NOMO-1 treated with dmso at 0.1 percent for 144 hours (cell line): Measurements from ENCODE around the gene RAB40B.

Experiments used
- DNase-seq: peaks from one replicate; lab custom pipeline; 2025; ENCODE audit not compliant: unreplicated experiment; lab: John Stamatoyannopoulos, UW

Gene RAB40B

DNA sequence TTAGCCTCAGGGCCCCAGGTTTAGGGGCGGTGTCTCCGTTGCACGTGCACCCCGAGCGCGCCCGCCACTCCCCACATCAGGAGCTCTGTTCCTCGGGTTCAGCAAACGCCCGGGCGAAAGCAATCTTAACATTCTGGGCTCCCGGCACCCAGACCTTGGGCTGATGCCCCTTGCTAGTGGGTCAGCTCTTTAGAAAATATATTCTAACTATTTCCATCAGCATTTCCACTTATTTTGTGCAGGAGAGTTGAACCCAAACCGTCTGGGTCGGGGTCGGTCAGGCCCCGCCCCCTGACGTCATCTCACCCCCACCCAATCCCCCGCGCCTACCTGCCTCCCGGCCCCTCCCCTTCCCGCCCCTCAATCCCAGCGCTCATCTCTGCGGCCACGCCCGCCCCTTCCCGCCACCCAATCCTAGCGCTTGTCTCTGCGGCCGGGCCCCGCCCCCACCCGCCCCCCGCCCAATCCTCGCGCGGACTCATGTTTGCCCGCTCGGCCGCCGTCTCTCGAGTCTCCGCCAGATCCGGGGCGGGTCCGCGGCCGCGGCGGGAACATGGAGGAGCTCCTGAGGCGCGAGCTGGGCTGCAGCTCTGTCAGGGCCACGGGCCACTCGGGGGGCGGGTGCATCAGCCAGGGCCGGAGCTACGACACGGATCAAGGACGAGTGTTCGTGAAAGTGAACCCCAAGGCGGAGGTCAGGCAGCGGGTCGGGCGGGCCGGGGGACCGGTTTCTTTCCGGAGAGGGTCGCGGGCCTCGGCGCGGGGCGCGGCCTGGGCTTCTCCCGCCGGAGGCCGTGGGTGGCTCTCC is 17.9 kb upstream of the RAB40B start, which contains the start of gene FN3KRP:
TSS of gene FN3KRP (plus strand) at position 504 of the 808 bp plus-strand sequence. CDS start at position 554, 50 bp downstream.
- DNase-seq = peak; percentile 90

DNA sequence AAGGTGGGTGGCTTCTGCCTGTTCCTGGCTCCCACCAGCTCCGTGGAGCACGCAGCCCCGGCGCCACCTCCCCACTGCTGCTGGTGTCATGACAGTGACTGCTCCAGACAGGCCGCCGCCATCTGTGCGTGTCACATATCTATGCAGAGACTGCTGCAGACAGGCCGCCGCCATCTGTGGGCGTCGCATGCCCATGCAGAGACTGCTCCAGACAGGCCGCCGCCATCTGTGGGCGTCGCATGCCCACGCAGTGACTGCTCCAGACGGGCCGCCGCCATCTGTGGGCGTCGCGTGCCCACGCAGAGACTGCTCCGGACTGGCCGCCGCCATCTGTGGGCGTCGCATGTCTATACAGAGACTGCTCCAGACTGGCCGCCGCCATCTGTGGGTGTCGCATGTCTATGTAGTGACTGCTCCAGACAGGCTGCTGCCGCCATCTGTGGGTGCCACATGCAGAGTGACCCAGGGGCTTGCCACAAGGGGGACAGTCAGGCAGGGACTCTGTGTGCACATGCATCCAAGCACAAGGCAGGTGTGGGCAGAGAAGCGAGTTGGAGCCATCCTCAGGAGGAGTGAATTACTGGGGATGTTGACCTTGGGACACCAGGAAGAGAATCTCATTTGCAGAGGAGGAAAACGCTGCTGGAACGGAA is 14.7 kb upstream of the RAB40B start:
- no peak for DNase-seq

DNA sequence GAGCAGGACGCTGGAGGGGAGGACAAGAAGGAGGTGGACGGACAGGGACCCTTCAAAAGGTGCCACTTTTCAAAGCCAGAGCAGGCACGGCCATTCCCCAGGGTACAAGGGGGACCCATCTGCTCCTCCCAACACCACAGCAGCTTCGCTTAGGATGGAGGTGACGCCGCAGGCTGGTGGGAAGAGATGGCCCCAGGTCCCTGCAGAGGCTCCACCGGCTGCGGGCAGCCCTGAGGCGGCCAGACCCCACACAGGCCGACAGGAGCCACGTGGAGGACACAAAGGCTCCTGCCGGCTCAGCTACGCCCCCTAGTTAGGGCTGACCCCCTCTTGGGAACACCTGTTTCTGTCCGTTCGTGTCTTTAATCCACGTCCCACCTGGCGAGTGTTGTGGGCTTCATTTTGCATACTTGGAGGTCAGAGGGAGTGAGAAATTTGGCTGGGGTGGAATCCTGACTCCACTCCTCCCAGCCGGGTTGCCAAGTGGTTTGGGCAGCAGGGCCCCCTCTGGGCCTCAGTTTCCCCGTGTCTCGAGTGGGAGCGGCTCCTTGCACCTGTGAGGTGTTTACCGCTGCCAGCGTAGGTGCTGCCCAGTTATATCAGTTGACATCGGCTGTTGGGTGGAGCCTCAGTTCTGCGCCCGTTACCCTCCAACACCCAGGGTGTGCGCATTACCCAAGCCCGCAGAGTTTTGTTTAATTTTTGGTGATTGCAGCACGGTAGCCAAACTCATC is 12.2 kb upstream of the RAB40B start:
- no peak for DNase-seq

DNA sequence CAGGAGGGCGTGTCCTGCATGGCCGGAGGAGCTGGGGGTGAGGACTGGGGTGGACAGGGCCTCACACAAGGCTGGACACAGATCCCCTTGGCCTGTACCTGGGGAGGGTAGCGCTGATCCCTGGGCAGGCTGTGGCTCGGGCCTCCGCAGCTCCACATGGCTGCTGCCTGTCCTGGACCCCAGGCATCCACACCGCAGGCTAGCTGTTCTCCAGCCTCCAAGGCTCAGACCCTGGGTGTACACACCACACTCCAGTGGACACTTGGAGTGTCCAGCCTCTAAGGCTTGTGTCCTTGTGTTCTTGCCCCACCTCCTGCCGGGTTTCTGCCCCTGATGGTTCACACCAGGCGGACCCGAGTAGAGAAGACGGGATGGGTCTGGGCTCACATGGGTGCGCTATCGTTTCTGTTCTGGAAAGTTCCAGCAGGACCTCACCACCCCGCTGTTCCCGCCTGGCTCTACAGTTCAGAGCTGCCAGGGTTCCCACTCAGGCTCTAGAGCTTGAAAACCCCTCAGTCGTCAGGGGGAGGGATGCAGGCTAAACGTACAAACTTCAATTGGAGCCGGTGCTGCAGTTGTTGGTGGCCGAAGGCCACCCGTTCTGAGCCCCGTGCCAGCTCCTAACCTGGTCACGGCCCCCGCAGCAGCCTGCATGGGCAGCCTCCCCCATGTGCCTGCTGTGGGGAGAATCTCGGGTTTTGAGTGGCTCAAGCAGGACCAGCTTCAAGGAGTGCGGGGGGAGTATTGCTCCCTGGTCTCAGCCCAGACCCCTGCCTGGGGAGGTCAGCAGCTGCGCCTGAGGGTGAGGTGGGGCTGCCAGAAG is 11.4 kb upstream of the RAB40B start:
- DNase-seq = no peak

DNA sequence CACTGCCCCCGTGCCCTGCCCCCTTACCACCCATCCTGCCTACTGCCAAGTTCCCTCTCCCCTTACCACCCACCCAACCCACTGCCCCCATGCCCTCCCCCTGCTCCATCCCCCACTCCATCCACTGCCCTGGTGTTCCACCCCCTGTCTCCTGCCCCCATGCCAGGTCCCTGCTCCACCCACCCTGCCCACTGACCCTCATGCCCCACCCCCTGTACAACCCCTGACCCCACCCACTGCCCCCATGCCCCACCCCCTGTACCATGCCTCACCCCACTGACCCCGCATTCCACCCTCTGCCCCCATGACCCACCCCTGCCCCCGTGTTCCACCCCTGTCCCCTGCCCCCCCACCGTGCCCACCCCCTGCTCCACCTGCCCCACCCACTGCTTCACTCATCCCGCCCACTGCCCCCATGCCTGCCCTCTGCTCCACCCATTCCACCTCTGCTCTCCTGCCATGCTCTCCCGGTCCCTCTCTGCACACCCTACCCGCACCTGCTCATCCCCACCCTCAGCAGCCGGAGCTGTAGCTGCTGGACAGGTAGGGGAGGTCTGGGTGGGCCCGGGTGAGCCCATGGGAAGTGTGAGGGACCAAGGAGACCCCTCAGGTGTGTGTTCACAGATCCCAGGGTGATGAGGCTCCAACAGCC is 10.7 kb upstream of the RAB40B start:
- DNase-seq = no peak

DNA sequence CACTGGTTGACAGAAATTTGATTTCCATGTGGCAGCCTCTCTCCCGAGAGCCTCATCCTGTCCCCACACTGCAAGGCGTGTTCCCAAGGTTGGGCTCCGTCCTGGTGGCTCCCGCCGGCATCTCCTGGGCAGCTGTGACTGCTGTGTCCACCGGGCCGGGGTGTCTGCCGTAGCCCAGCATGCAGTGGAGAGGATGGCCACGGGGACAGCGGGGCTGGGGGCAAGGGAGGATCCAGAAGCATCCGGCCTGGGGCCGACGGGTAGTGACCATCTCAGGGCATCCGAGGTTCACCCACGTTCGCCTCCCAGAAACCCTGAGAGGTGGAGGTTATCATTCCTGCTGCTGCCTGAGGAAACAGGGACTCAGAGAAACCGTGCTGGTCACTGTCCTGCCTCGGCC is 7.3 kb upstream of the RAB40B start:
- DNase-seq = no peak

DNA sequence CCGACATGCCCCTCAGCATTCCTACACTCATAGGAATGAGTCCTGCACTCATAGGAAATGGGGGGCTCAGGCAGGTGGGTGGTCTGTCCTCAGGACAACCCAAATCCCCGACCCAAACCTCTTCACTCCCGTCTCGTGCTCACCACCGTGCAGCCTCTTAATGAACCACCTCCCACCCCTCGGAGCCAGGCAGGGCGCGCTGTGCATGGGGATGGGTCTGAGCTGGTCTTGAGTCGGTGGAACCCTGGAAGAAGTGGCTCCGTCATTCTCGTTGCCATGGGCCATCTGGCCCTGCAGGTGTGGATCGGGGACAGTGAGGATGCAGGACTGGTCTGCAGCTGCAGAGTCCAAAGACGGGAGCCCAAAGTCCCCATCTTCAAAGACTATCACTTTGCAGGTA is 6.4 kb upstream of the RAB40B start:
- DNase-seq = no peak

DNA sequence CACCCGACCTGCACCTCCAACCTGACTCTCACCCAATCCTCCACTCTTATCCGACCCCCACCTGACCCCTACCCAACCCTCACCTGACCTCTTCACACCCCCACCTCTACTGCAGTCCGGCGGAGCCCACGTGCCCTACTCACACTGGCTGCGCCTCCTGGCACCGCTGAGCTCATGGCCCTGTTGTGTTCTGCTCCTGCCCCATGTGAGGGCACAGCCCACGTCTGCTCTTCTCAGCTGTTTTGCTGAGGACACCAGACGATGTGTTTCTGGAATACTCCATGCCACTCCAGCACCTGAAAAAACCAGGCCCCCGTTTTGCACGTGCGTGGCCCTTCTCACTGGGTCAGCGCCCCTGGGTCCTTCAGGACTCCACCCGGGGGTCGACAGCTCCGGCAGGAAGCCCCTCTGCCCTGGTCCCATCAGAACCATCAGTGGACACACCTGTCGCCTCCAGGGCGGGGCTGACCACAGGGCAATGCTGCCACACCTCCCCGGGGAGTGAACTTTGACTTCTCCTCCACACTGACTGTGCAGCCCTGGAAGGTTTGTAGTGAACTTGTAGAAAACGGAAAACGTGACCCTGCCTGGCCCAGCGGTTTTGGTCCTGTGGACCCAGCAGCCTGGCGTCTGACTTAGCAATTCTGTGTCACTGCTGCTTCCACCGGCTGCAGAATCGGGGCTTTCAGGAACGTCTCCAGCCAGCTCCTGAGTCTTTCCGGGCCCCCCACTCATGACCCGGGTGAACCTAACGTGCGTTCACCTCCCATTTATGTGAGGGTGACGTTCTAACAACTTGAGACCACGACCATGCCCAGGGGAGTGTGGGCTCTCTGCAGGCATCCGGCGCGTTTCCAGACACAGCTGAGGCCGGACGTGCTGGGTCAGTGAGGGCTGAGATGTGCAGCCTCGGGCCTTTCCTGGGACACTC is 5.7 kb upstream of the RAB40B start:
- no peak for DNase-seq

DNA sequence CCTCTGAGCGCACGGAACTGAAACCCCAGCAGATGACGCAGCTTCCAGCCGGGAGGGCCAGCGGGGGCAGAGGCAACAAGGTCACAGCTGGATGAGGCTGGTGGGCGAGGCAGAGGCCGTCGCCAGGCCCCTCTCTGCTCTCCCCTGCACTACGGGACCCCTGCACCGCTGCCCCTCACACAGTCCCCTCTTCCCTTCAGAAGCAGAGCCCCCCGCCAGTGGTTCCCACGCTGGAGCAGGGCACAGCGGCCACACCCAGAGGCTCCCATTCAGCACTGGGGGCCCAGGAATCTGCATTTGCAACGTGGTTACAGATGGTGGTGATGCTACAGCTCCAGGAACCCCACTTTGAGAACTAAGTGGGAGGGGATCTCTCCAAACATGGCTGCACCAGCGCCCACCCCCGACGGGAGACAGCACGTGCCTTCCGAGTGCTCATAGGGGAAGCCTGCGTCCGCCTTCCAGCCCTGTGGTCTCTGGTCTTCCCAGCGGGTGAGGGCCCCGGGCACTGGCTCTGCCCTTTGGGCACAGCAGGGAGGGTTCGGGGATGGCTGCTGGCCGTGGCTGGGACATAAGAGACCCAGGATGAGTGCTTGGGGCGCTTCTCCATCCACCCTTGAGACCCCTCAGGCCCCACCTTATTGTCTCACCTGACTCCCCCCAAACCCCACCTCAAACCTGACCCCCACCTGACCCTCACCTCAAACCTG is 4.7 kb upstream of the RAB40B start:
- no peak for DNase-seq

DNA sequence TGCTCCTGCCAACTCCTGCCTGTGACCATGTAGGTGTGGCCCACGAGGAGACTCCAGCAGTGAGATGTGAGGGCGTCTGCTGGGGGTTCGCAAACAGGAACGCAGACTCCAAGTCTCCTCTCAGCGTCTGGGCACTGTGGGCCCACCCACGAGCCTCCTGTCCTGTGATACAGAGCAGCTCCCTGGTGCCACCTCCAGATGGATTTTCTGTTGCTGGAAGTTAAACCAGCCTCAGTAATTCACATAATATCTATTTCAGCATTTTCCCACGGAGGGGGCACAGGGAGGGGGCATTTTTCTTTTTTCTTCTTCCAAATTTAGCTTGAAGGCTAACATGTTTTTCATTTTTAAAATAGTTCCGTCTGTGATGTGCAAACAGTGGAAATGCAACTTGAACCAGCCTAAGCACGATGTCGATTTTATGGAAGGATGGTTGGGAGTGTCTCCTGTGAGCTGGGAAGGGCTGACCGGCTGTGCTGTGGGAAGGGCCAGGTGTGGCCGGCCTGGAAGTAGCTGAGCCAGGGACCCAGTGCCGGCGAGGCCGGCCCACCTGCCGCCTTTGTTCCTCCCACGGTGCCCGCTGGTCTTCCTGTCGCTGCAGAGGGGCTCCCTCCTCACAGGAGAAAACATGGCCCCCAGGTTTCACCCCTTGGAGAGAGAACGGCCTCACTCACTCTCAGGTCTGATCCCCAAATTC is 3.9 kb upstream of the RAB40B start:
- no peak for DNase-seq

DNA sequence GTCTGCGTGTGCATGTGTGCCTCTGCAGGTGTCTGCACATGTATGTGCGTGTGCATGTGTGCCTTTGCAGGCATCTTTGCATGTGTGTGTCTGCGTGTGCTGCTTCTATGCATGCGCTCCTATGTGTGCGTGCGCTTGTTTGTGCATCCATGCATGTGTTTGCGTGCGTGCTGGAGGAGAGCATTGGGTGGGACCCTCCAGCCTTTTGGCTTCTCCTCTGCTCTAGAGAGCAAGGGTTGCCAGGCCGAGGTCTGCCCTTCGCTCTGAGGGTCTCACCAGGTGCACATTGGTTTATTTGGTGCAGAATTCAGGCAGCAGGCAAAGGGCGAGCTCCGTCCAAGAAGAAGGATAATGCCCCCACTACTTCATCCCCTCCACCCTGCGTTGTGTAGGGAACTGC is 1.1 kb upstream of the RAB40B start:
- DNase-seq = no peak

DNA sequence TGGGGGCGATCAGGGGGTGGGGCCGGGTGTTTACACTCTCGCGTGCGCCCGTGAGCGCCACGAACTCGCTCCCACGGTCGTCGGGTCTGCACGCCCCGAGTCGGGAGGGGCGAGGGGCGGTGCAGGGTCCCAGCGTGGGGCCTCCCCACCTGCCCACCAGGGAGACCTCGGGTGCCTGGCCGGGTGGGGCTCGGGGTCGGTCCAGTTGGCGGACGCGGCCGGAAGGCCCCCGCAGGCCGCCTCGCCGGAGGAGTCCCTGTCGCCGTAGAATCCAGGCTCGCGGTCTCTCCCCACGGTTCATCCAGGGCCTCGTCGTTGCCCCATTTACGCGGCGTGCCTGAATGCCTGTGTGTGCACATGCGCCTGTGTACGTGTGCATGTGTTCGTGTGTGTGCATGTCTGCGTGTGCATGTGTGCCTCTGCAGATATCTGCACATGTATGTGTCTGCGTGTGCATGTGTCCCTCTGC is 510 bp upstream of the RAB40B start:
- DNase-seq = no peak

DNA sequence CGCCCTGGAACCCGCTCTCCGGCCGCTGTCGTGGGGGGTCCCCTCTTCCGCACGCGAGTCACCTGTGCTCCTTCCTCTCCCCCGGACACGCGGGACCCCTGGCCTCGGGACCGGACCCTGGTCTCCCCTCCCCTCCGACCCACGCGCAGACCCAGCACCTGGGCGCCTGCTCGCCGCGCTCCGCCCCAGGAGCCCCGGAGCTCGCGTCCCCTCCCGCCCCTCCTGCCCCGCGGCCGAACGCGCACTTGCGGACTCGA is 762 bp downstream of the RAB40B start:
- DNase-seq = no peak

DNA sequence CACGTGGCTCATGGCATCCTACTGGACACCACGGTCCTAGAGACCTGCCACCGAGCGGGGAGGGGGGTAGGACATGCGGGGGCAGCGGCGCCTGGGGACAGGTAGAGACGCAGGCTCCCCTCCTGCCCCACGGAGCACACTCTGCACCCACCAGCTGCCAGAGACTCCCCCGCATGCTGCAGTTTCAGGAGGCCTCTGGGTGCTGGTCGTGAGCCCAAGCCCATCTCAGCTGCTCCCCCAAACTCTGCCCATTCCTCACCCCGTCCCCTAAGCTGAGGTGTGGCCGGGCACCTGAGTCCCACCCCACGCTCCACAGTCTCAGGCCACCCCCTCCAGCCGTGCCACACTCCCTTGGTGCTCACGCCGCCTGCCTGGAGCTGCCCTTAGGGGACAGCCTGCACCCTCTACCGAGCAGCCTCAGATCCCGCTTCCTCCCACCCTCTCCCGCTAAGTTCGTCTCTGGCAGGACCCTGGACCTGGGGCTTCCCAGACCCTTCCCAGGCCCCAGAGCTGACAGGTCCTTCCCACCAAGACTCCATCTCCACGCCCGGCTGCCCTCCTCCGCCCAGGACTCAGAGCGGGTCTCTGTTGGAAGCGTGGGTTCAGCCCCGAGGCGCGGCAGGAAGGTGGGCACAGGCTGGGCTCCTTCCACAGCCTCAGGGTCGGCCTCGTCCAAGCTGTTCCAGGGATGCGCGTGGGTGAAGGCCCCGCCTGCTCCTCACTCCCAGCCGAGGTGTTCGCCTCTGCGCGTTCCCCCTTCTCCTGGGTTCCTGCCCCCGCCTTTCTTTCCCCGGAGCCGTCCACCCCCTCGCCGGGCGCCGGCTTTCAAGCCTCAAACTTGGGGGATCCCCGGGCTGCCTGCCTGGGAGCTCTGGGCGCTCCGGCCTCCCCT is 1.3 kb downstream of the RAB40B start:
- DNase-seq = no peak

DNA sequence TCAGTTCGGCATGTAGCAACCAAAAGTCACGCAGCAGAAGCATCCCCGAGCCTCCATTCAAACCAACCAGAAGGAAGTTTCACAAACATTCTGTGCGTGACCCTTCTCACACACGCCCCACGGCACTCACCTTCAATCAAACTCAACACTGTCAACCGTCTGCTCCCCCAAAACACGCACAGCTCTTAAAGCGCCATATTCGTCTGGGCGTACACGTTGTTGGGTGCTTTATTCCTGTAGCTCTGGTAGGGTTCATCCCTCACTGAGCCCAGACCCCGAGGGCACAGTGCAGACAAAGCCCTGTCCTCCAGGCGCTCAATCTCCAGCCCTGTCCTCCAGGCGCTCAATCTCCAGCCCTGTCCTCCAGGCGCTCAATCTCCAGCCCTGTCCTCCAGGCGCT is 2.2 kb downstream of the RAB40B start:
- DNase-seq = no peak

DNA sequence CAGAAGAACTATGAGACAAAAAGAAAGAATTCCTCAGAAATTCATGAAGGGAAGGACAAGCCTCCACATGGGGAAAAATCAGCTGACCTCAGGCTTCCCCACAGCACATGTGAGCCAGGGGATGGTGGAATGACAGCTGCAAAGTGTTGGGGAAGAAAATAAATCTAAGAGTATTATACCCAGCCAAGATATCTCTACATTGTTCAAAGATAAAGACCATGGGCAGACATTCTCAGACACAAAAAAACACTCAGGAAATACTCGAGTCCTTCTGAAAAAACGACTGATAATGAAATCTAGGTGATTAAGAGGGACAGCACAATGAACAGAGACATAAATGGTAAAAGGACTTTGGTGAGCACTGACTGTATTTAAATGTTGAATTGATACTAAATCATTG is 3.9 kb downstream of the RAB40B start:
- no peak for DNase-seq

DNA sequence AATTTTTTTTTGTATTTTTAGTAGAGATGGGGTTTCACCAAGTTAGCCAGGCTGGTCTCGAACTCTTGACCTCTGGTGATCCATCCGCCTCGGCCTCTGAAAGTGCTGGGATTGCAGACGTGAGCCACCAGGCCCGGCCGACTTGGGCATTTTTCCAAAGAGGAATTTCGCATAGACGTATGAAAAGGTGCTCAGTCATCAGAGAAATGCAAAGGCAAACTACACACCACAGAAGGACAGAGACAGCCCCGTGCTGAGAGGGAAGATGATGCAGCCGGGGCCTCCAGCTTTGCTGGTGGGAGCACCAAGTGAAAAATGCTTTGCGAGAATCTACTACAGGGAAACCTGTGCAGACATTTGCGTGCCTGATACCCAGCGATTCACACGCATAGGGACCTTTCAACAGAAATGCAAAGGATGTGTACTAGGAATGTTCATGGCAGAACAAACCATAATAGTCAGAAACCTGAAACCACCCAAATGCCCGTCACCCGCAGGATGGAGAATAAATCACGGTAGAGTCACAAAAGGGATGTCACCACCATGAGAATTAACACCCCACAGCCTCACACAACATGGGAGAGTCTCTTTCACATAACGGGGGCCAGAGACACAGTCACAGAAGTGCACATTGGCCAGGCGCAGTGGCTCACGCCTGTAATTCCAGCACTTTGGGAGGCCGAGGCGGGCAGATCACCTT is 5.2 kb downstream of the RAB40B start:
- no peak for DNase-seq
